Ureter (tissue), 1 donor: ENCODE results near the gene ASXL1. TPM values are rescaled to one million over a fixed set of nuclear protein-coding genes. Genes with fewer than 3 reads are reported as not detected.
"Not testable (repeated sequence)": the region's sequence is repeated elsewhere in the genome, so short reads cannot be mapped to it uniquely, and the experiment has no call there.

Experiments
- DNase-seq: peaks from one replicate; pipeline ENCODE4 v3.0.0-alpha.2; 2020; ENCODE audit warnings: low spot score
- total RNA-seq: library from RNA; stranded (reverse); gene quantifications from one replicate; pipeline ENCODE4 v1.2.4, GENCODE V29; 2023
- donor health status: DM: yes; HTN: yes; CAD: no.

Gene ASXL1
- total RNA-seq, 1 donor from 2014 or later, result 69.5 TPM

DNA sequence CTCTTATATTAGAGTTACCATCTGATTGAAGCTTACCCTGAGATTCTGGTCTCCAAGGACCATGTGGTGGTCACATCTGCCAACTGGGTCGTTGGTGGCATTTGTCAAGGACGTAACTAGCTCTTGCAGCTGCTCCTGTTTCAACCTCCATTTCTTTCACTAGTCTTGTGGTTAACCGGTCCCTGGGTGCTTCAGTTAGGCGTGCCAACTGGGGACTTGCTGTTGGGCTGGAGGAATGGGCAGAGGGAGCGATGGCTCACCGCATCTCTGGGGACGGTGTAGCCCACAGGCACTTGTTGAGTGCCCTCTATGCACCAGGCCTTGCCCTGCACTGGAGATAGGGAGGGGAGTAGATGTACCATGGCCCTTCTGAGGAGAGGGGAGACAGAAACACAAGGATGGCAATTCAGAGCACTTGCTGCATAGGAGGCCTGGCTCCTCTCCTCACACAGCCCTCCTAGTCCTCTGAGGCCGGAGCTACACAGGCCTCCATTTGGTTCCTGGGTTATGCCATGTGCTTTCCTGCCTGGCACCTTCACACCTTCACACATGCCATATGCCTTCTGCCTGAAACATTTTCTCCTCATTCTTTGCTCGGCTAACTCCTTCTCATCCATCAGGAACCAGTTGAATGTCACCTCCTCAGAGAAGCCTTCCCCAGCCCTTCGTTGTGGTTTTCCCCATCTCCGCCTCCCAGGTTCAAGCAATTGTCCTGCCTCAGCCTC is 20.0 kb upstream of the ASXL1 start:
- no peak for DNase-seq

DNA sequence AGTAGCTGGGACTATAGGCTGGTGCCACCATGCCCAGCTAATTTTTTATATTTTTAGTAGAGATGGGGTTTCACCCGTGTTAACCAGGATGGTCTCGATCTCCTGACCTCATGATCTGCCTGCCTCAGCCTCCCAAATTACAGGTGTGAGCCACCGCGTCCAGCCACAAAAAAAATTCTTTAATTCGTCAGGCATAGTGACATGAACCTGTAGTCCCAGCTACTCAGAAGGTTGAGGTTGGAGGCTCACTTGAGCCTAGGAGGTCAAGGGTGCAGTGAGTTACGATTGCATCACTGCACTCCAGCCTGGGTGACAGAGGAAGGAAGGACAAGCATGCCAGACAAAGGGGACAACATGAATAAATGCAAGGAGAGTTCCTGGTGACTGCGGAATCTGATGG is 19.5 kb upstream of the ASXL1 start:
- DNase-seq, result no peak

DNA sequence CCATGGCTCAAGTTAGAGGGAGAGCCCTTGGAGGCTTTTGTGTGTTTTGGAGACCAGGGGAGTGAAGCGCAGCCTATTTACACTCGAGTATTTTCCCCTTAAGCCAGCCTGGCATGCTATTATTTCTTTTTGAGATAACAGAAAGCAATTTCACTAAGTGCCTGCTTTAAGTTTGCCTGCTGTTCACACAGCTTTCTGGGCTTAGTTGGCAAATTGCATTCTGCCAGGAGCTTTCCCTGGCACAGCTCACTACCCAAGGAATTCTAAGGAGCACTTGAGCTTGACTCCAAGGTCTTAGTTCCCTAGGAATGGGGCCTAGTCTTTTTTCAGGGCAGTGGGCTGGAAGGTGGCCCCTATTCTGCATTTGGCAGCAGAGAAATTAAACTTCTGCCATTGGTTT is 19.0 kb upstream of the ASXL1 start:
- no peak for DNase-seq

DNA sequence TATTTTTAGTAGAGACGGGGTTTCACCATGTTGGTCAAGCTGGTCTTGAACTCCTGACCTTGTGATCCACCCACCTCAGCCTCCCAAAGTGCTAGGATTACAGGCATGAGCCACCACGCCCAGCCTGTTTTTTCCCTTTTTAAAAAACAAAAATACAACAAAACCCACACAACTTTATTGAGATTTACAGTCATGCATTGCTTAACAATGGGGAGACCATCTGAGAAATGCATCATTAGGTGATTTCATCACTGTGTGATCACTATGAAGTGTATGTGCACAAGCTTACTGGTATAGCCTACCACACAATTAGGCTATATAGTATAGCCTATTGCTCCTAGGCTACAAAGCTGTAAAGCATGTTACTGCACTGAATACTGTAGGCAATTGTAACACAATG is 17.1 kb upstream of the ASXL1 start:
- DNase-seq, result not testable (repeated sequence)

DNA sequence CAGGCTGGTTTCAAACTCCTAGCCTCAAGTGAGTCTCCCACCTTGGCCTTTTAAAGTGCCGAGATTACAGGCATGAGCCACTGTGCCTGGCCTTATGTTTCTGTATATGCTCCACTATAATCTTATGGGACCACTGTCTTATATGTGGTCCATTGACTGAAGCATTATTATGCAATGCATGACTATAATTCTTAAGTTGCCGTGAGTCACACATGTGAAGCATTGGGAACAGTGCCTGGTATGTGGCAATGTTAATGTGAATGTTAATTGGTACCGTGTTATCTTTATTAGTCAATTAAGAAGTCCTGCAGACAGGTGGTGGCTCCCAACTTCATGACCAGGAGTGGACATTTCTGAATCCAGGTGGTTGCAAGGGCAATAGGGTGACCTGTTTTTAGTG is 14.7 kb upstream of the ASXL1 start:
- no peak for DNase-seq

DNA sequence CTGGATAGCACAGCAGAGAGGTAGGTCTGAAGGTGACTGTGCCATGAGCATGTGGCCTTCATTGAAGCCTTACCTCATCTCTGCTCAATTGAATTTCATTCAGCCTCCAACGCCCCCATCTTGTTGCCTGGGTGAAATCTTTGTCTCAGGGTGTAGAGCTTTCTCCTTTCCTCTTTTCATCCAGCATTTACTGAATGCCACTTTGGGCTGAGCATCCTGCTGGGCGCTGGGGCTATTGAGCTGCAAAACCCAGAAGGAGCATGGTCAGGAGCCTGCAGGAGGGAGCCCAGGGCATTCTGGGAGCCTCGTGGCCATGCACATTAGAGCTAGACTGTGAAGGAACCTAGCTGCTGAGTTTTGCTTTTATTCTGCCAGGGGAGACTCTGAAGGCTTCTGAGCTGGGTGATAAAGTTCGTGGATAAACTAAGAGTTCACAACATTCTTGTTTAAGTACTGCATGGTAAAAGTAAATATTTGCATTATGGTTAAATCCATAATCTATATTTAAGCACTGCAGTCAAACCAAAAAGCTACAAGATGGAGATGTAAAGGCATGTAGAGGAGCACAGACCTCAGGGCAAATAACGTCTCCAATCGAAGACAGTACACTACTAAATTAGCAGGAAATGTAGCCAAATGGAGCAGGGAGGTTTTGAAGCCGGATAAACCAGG is 13.2 kb upstream of the ASXL1 start:
- DNase-seq, result no peak

DNA sequence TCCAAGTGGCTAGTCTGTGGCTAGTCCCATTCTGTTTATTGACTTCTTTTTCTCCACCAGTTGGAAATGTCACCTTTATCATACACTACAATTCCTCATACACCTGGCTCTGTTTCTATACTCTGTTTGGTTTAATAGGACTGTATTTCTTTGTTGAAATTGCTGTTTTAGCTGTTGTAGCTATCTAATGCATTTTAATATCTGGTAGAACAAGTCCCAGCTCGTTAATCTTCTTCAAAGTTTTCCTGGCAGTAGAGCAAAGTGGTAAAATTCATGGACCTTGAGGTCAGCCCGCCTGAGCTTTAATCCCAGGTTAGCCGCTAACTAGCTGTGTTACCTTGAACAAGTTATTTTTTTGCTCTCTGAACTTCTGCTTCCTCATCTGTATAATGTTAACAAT is 9.9 kb upstream of the ASXL1 start:
- no peak for DNase-seq

DNA sequence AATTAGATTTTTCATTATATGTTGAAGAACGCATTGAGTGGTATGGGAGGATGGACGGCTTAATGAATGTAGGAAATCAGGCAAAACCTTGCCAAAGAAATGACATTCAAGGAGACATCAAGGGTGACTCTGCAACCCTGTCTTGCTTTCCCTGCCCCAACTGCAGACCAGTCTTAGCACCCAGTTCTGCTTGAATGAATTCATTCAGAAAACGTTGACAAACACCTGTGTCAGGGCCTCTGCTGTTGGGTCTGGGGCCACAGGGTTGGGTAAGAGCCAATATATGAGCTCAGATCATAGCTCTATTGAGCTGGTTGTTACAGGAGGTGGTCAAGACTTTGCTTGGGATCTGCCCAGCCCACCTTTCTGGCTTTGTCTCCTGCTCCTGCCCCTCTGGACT is 7.7 kb upstream of the ASXL1 start:
- DNase-seq, result no peak

DNA sequence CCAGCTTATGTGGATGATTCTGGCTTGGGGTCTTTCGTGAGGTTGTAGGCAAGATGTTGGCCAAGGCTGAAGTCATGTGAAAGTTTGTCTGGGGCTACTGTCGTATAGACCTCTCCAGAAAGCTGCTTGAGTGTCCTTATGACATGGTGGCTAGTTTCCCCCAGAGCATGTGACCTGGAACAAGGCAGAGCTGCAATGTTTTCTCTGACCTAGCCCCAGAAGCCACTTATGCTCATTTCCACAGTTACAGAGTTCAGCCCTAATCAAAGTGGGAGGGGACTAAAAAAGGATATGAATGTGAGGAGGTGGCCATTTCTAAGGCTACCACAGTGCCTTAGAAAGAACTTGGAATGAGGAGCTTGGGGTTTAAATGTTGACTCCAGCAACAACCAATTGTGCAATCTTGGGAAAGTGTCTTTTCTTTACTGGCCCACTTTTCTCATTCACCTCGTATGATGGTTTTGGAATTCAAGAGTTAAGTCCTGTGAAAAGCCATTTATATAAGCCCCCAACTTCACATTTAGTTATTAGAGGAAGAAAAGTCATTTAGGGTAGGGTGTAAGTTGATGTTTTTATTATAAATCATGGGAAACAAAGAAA is 5.9 kb upstream of the ASXL1 start:
- no peak for DNase-seq

DNA sequence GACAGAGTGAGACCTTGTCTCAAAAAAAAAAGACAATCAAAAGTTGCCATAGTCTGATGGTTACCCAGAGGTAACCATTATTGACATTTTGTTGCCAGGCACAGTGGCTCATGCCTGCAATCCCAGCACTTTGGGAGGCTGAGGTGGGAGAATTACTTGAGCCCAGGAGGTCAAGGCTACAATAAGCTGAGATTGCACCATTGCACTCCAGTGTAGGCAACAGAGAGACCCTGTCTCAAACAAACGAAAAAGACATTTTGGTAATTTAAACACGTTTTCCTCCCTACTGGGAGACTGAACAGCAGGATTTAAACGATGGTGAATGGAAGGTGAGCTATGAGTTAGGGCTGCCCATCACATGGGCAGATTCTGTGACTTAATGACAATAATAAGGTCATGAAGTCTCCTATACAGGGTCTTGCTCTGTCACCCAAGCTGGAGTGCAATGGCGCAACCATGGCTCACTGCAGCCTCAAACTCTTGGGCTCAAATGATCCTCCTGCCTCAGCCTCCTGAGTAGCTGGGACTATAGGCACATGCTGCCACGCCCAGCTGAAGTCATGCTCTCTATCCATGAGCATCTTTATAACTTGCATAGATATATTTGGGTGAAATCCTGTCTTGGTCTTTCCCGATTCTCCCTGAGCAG is 4.2 kb upstream of the ASXL1 start:
- no peak for DNase-seq

DNA sequence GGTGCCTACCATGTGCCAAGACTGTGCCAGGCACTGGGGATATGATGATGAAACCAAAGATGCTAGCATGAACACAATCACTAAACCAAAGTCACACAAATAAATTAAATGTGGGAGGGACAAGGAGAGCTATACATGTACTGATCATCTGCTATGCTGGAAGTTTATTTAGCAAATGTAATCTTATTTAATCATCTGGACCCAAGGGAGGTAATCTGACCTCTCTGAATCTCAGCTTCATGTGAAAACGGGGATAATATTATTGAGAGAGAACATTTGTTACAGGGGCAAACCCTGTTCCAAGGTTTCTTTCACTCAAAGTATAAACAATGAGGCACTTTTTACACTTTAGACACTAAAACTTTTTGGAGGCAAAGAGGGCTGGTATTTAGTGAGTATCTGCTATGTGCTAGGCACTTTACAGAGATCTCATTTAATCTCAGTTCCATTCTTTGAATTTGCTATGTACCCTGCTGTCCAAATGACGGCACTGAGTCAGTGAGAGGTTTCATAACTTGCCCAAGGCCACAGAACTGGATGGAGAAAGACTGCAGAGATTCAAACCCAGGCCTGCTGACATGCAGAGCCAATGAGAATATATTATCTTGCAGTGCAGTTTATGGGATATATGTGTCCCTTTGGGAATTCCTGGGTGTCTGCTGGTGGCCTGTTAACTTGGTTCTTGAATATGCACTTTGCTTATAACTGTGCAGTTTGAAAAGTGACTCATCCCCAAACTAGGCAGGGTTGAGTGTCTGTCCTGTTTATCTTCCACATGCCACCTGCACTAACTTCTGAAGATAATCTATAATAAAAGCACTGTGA is 3.3 kb upstream of the ASXL1 start:
- DNase-seq, result no peak

DNA sequence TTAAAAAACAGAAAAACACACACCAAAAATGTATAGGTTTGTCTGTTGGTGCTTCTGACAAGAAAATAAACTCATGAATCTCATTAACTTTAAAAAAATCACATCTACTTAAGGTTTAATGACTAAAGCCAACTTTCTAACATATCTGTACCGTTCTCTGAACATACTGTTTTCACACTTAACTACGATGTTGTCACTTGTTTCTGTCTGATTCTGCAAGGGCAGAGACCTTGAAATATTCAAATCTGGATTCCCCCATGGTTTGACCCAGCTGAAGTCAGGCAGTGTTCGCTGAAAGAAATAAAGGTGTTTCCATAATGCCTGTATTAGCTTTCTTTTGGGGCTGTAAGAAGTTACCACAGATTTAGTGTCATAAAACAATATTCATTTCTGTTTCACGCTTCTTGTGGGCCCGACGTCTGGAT is 2.7 kb upstream of the ASXL1 start:
- no peak for DNase-seq

DNA sequence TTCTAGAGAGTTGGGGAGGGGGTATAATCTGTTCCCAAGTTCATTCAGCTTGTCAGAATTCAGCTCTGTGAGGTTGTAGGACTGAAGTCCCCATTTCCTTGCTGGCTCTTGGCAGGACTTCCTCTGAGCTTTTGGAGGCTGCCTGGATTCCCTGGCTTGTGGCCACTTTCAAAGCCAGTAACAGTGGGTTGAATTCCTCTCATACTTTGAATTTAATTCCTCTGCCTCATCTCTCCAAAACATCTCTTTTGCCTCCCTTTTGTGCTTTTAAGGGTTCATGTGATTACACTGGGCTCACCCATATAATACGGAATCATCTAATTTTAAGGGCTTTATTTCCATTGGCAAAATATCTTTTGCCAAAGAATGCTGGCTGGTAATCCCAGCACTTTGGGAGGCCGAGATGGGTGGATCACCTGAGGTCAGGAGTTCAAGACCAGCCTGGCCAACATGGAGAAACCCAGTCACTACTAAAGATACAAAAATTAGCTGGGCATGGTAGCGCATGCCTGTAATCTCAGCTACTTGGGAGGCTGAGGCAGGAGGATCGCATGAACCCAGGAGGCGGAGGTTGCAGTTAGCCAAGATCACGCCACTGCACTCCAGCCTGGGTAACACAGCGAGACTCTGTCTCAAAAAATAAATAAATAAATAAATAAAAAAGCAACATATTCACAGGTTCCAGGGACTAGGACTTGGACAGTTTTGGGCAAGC is 2.1 kb upstream of the ASXL1 start:
- not testable (repeated sequence) for DNase-seq

DNA sequence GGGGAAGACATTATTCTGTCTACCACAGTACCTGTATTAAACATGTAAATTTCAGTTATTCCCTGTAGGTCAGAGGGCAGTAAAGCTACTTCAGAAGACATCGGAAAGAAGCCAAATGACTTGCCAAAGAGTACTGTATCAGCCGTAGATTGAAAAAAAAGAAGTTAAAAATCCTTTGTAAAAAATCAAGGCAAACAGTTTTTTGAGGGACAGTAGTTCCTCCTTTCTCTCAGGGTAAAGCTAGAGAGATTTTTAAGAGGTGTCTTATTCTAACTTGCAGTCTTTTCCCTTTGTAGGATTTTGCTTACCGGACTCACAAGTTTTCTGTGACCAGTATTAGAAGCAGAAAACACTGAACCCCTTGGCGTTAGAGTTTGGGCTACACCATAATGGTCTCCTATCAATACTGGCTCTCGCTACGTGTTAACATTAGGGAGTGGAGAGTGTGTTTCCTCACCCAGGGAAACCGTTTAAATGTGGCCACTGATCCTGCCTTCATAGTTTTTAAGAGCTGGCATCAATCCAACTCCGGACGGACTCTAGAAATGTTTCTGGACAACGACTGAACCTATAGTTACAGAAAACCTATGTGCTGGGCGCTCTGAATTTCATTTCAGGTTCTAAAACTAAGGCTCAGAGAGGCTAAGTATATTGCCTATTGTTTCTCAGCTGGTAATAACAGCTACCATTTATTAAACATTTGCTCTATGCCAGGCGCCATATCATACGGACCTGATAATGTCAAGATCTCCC is 1.3 kb upstream of the ASXL1 start:
- no peak for DNase-seq

DNA sequence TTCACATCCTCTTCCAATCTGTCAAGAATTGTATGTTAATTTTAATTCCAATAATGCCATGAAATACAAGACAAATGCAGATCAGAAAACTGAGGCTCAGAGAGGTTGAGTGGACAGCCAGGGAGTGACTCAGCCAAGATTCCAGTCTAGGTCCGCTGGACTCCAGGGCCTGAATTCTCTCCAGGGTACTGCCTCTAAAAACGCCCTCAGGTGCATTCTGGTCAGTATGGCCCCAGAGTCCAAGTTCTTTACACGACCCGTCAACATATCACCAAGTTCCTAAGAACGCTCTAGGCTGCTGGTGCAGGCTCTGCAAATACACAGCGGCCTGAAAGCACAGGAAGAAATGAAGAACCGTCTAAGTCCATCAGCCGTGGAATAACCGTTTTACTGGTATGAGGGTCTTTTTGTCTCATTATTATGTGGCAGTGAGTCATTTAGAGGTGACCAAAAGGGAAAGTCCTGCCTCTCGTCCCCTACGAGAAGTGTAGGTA is 709 bp upstream of the ASXL1 start:
- no peak for DNase-seq

DNA sequence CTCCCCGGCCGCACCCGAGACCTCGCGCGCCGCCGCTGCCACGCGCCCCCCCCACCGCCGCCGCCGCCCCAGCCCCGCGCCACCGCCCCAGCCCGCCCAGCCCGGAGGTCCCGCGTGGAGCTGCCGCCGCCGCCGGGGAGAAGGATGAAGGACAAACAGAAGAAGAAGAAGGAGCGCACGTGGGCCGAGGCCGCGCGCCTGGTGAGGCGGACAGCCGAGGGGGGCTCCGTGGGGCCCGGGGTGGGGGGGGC is 426 bp downstream of the ASXL1 start:
- DNase-seq, result no peak

DNA sequence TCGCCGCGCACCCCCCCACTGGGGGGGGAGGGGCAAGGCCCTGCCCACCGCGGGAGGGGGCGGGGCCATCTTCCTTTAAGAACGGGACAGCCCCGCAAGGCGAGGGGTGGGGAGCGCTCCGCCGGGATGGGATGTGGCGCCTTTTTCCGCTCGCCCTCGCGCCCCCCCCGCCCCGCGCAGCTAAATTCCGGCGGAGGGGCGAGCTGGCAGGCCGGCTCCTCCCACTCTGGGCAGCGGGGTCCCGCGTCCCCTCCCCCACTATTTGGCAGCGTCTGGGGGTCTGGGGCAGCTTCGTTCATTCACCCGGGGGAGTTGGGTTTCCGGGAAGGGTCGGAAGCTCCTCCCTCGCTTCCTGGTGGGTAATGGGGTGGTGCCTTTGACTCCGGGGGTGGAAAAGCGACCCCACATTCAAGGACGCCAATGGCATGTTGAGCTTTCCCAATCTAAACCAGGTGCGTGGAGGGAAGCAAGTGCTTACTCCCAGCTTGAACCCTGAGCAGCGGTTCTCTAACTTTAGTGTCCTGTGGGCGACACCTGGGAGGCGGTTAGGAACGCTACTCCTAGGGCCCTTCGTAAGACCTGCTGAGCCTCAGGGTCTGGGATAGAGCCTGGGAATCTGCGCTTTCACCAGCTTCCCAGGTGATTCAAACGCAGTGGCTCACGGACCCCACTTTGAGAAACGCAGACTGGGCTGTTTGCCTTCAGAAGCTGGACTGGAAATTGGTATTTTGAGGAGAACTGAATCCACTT is 927 bp downstream of the ASXL1 start:
- peak; percentile 68 for DNase-seq

DNA sequence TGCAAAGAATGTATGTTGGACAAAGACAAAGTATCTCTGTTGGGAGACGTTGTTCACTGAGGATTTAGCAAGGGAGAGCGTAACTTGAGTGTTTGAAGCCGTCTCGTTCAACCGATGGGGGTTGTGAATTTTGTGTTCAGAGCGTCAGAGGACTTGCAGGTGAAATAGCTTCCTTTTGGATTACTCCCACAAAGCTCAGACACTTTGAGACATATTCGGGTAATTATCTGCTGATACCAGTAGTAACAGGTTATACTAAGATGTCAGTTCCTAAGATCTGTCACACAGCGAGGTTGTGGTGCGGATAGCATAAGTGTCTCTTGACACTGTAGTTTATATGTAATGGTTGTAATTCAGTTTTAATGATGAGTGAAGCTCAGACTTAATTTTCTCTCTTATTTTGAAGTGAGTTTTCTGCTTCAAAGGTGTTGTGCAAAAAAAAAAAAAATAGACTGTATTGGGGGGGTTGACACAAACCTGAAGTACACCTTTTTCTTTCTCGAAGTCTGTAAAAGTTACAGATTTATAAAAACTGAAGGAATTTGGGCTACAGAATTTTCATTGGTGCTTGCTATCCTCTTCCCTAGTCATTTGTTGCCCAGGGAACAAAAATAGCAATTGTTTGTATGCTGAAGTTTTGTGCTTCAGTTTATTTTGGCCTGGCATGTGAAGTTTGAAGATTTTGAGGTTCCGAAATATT is 1.7 kb downstream of the ASXL1 start:
- no peak for DNase-seq

DNA sequence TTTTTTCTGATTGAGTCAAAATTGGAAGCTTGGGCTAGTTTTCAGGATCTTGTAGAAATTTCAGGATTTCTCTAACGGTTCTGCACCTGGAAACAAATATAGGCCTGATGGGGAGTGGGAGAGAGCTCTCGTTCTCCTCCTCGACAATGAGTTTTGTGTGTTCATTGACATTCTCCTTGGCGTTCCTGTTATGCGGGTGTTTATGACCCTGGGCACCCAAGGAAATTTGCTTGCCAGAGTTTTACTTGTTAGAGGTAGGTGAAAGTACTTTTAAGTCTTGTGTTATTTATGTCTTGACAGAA is 2.2 kb downstream of the ASXL1 start:
- no peak for DNase-seq
